ENCODE results near the gene FAM107B. TPM values are rescaled to one million over a fixed set of nuclear protein-coding genes. Genes with fewer than 3 reads are reported as not detected.
A peak's percentile ranks its signal among the peaks of the same experiment; 100 is the strongest.

FAM107B gene
- total RNA-seq, 2 donors from 2014 or later, result 258 to 399 TPM

DNA sequence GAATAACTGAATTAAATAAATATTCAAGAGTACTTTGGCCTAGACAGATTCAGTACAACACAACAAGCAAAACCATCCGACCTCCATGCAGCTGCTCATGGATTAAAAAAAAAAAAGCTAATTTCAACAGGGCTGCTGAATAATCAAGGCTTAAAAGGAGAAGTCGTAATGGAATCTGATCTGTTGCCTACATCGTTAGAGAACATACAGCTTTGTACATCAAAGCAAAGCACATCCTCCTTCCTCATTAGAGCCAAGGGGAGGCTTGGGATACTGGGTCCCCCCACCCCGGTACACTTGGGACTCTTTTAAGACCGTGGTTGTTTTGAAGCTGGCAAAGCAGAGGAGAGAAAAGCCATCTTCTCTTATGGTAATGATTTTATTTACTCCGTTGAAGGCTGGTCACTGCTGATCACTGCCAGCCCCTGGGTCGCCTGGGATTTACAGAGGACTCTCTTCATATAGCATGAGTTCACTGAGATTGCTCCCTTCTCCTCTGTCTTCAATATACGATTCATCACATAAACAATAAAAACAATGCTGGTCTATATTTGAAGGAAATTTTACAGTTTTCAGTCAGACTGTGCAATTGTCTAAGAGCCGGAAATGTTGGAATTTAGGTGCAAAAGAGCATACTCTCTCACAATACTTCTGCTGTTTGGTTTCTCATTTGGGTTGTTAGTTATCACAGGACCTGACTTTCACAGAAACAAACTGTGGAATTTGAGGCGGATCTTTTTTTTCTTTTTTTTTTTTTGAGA is 148.8 kb downstream of the FAM107B start:
- no peaks in the 10 kb centered on the region for H3K27me3 Mint-ChIP-seq
- DNase-seq, result no peak
- no peak overlapping the region for H3K27ac Mint-ChIP-seq
- peaks cover 8% of the 10 kb centered on the region for H3K4me1 Mint-ChIP-seq
- H3K36me3 Mint-ChIP-seq (ENCODE audit: low read depth), result no peaks in the 10 kb centered on the region
- no peak for ATAC-seq
- H3K4me3 Mint-ChIP-seq, result no peak overlapping the region
- H3K9me3 ChIP-seq (ENCODE audit: control insufficient read depth, low read length, poor library complexity, severe bottlenecking), result no peaks in the 10 kb centered on the region

DNA sequence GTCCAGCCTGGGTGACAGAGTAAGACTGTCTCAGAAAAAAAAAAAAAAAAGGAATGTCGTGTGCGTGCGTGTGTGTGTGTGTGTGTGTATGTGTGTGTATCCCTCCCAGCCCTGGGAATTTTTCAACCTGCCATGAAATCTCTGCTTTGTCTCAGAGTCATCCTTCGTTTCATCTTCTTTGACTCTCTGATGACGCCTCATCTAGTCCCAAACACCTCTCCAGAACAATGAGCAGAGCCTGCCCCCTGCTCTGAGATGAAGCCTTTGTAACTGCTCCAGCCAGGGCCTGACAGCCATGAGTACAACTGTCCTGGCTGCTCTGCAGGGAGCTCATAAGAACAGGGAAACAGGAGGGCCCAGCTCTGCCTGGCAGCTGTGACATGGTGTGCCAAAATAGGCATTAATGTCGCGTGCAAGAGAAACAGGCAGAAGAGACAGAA is 149.5 kb downstream of the FAM107B start:
- DNase-seq (no peak), ATAC-seq (no peak)
- no peaks in the 10 kb centered on the region for H3K27me3 Mint-ChIP-seq
- H3K27ac Mint-ChIP-seq, result peak overlapping the region; percentile 66
- no peaks in the 10 kb centered on the region for H3K9me3 ChIP-seq (ENCODE audit: control insufficient read depth, low read length, poor library complexity, severe bottlenecking)
- H3K4me1 Mint-ChIP-seq, result peaks cover 7% of the 10 kb centered on the region
- H3K4me3 Mint-ChIP-seq, result no peak overlapping the region
- H3K36me3 Mint-ChIP-seq (ENCODE audit: low read depth), result no peaks in the 10 kb centered on the region

DNA sequence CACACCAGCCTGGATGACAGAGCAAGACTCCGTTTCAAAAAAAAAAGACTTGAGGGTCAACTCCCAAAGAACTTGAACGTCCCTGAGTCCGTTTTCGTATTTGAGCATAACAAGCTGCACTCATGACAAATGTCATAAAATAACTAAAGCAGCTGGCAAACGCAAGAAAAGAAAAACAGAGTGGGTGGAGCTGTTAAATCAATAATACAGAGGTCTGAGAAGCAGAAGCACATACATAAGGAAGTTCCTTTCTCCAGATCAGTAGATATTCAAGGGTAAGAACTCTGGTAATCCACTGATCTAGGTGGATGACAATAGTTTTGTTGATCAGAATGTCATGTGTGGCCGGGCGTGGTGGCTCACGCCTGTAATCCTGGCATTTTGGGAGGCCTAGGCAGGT is 150.1 kb downstream of the FAM107B start:
- H3K36me3 Mint-ChIP-seq (ENCODE audit: low read depth), result no peaks in the 10 kb centered on the region
- peaks cover 4% of the 10 kb centered on the region for H3K4me1 Mint-ChIP-seq
- H3K27me3 Mint-ChIP-seq, result no peaks in the 10 kb centered on the region
- H3K4me3 Mint-ChIP-seq, result no peak overlapping the region
- ATAC-seq, result no peak
- H3K9me3 ChIP-seq (ENCODE audit: control insufficient read depth, low read length, poor library complexity, severe bottlenecking), result no peaks in the 10 kb centered on the region
- H3K27ac Mint-ChIP-seq, result no peak overlapping the region
- no peak for DNase-seq

DNA sequence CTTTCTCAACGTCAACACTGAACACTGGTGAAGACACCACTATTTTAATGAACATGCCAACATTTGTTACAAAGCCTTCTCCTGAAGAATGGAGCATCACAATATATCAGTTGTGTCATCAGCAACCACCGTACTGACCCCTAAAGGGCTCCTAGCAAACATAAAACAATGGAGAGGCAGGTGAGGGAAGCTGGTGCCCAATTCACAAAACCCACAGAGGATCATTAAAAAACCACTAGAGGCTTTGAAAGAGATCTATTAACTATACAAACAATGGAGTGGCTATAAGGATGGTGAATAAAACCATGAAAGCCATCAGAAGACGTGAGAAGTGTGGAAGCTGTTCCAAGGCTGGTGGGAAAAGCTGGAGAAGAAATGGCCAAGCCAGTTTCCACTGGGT is 150.8 kb downstream of the FAM107B start:
- DNase-seq (no peak), ATAC-seq (no peak)
- Mint-ChIP-seq H3K4me1 (peaks cover 4% of the 10 kb centered on the region), H3K4me3 (no peak overlapping the region), H3K27ac (no peak overlapping the region), H3K27me3 (no peaks in the 10 kb centered on the region), H3K36me3 (ENCODE audit: low read depth) (no peaks in the 10 kb centered on the region)
- H3K9me3 ChIP-seq (ENCODE audit: control insufficient read depth, low read length, poor library complexity, severe bottlenecking), result no peaks in the 10 kb centered on the region

DNA sequence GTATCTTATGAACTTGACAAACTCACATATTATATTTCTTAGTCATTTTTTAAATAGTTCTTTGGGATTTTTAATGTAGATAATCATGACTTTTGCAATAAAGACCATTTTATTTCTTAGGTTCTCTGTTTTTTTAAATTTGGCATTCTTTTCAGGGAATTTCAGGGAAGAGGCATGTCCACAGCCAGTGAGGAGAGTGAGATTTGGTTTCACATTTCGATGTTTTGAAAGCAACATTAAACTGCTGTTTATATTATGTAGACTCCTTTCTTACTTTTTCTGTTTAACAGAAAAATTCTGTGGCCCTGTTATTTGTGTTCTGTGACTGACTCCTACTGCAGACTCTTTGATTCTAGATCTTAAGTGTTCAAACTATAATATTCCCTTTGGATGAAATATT is 153.7 kb downstream of the FAM107B start:
- H3K4me1 Mint-ChIP-seq, result peaks cover 18% of the 10 kb centered on the region
- no peaks in the 10 kb centered on the region for H3K27me3 Mint-ChIP-seq
- DNase-seq, result no peak
- no peaks in the 10 kb centered on the region for H3K9me3 ChIP-seq (ENCODE audit: control insufficient read depth, low read length, poor library complexity, severe bottlenecking)
- no peak overlapping the region for H3K4me3 Mint-ChIP-seq
- no peak for ATAC-seq
- H3K27ac Mint-ChIP-seq, result no peak overlapping the region
- no peaks in the 10 kb centered on the region for H3K36me3 Mint-ChIP-seq (ENCODE audit: low read depth)

DNA sequence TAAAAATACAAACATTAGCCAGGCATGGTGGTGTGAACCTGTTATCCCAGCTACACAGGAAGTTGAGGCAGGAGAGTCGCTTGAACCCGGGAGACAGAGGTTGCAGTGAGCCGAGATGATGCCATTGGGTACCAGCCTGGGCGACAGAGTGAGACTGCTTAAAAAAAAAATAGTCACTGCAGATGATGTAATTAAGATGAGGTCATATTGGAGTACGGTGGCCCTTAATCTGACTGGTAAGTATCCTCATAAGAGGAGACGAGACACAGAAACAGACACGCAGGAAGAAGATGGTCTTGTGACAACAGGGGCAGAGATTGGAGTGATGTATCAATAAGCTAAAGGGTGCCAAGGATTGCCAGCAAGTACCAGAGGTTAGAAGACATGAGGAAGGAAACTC is 156.0 kb downstream of the FAM107B start:
- ATAC-seq (no peak), DNase-seq (no peak)
- Mint-ChIP-seq H3K36me3 (ENCODE audit: low read depth) (no peaks in the 10 kb centered on the region), H3K27ac (no peak overlapping the region), H3K4me1 (peaks cover 21% of the 10 kb centered on the region), H3K4me3 (no peak overlapping the region), H3K27me3 (no peaks in the 10 kb centered on the region)
- H3K9me3 ChIP-seq (ENCODE audit: control insufficient read depth, low read length, poor library complexity, severe bottlenecking), result no peaks in the 10 kb centered on the region

DNA sequence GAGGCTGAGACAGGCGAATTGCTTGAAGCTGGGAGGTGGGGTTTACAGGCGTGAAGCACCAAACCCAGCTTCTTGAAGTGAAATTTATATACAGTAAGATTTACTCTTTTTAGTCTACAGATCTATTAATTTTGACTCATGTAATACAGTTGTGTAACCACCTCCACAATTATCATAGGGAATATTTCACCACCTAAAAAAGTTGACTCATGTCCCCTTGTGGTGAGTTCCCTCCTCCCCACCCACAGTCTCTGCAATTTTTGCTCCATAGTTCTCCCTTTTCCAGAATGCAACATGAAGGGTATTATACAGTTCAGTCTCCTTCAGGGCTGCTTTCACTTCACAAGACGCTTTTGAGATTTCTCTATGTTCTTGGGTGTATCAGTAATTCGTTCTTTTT is 156.8 kb downstream of the FAM107B start:
- Mint-ChIP-seq H3K36me3 (ENCODE audit: low read depth) (no peaks in the 10 kb centered on the region), H3K27me3 (no peaks in the 10 kb centered on the region), H3K4me3 (no peak overlapping the region), H3K4me1 (peaks cover 25% of the 10 kb centered on the region), H3K27ac (no peak overlapping the region)
- ATAC-seq, result no peak
- H3K9me3 ChIP-seq (ENCODE audit: control insufficient read depth, low read length, poor library complexity, severe bottlenecking), result no peaks in the 10 kb centered on the region
- DNase-seq, result no peak

DNA sequence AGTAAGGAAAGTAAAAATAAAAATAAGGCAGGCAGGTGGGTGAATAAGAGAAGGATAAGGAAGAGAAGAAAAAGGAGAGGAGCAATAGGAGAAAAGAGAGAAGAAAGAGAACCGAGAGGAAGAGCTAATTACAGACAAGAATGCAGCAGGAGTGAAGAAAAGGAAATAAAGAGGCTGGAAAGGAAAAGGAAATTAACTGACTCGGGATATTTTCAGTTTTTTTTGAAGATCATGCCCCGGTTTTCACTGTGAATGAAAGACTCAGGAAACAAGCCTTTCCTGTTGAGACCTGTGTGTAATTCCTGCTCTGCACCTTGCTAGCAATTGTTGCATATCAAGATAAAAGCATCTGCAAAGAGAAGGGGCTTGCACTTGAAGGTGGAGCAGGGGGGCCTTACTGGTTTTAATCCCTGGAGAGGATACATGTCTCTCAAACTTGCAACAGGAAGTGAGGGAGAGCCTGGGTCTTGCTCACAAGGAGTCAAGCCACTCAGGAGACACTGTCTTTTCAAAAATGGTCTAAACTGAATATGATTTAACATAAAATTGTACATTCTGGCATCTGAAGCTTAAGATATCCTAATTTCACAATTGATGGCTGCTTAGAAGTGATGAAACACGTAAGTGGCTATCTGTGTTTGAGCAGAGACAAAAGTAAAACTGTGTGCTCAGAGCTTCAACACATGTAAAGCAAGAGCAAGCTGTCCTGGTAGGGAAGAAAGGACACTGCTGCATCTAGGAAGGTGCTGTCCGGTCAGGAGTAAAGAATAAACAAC is 157.6 kb downstream of the FAM107B start:
- no peak for DNase-seq
- H3K27me3 Mint-ChIP-seq, result no peaks in the 10 kb centered on the region
- no peak for ATAC-seq
- peaks cover 25% of the 10 kb centered on the region for H3K4me1 Mint-ChIP-seq
- H3K27ac Mint-ChIP-seq, result peak overlapping the region; percentile 82
- peak overlapping the region; percentile 65 for H3K4me3 Mint-ChIP-seq
- no peaks in the 10 kb centered on the region for H3K36me3 Mint-ChIP-seq (ENCODE audit: low read depth)
- H3K9me3 ChIP-seq (ENCODE audit: control insufficient read depth, low read length, poor library complexity, severe bottlenecking), result no peaks in the 10 kb centered on the region

DNA sequence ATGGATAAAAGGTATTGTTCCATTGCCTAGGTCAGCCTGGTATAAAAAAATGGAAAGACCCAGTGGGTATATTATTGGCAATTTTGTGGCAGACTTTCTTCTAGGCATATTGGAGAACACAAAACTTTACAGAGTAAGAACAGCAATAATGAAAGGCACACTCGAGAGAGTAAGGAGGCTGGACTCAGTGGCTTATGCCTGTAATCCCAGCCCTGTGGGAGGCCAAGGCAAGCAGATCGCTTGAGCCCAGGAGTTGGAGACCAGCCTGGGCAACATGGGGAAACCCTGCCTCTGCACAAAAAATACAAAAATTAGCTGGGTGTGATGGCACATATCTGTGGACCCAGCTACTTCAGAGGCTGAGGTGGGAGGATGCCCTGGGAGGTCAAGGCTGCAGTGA is 158.2 kb downstream of the FAM107B start:
- H3K9me3 ChIP-seq (ENCODE audit: control insufficient read depth, low read length, poor library complexity, severe bottlenecking), result no peaks in the 10 kb centered on the region
- H3K4me3 Mint-ChIP-seq, result no peak overlapping the region
- peak overlapping the region; percentile 82 for H3K27ac Mint-ChIP-seq
- DNase-seq, result no peak
- no peaks in the 10 kb centered on the region for H3K27me3 Mint-ChIP-seq
- no peaks in the 10 kb centered on the region for H3K36me3 Mint-ChIP-seq (ENCODE audit: low read depth)
- peaks cover 25% of the 10 kb centered on the region for H3K4me1 Mint-ChIP-seq
- no peak for ATAC-seq

DNA sequence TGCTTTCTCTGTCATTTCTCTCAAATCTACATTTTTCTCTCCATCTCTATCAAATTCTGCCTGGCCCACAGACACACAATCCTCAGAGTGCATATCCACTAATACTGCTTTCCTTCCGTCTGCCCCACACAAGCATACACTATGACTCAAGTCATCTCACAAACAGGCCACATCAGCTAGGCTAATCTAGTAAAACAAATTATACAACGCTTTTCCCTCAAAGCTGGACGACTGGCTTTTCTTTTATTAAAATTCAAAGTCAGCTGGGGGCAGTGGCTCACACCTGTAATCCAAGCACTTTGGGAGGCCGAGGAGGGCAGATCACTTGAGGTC is 161.1 kb downstream of the FAM107B start:
- no peaks in the 10 kb centered on the region for H3K27me3 Mint-ChIP-seq
- no peak overlapping the region for H3K4me3 Mint-ChIP-seq
- H3K4me1 Mint-ChIP-seq, result peaks cover 21% of the 10 kb centered on the region
- ATAC-seq (no peak), DNase-seq (no peak)
- H3K9me3 ChIP-seq (ENCODE audit: control insufficient read depth, low read length, poor library complexity, severe bottlenecking), result no peaks in the 10 kb centered on the region
- no peak overlapping the region for H3K27ac Mint-ChIP-seq
- no peaks in the 10 kb centered on the region for H3K36me3 Mint-ChIP-seq (ENCODE audit: low read depth)

DNA sequence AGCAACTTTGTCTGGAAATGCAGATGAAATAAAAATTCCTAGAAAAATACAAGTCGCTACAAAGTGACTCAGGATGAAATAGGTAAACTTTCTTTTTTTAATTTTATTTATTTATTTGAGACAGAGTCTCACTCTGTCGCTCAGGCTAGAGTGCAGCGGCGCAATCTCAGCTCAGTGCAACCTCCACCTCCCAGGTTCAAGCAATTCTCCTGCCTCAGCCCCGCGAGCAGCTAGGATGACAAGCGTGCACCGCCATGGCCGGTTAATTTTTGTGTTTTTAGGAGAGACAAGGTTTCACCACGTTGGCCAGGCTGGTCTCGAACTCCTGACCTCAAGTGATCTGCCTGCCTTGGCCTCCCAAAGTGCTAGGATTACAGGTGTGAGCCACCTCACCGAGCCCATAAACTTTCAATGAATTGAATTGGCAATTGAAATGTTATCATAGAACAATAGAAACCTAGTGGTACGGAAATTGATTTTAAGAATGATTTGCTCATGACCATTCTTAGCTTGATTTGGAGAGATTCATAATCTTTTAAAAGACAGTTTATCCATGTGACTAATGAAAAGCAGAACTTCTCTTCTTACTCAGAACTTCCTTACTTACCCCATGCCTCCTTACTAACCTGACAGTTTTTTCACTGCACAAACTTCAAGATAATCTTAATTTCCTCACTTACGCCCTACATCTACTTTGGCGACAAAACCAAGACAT is 161.7 kb downstream of the FAM107B start:
- no peaks in the 10 kb centered on the region for H3K9me3 ChIP-seq (ENCODE audit: control insufficient read depth, low read length, poor library complexity, severe bottlenecking)
- H3K4me3 Mint-ChIP-seq, result no peak overlapping the region
- H3K36me3 Mint-ChIP-seq (ENCODE audit: low read depth), result no peaks in the 10 kb centered on the region
- peaks cover 19% of the 10 kb centered on the region for H3K4me1 Mint-ChIP-seq
- no peak overlapping the region for H3K27ac Mint-ChIP-seq
- no peak for ATAC-seq
- no peaks in the 10 kb centered on the region for H3K27me3 Mint-ChIP-seq
- no peak for DNase-seq

DNA sequence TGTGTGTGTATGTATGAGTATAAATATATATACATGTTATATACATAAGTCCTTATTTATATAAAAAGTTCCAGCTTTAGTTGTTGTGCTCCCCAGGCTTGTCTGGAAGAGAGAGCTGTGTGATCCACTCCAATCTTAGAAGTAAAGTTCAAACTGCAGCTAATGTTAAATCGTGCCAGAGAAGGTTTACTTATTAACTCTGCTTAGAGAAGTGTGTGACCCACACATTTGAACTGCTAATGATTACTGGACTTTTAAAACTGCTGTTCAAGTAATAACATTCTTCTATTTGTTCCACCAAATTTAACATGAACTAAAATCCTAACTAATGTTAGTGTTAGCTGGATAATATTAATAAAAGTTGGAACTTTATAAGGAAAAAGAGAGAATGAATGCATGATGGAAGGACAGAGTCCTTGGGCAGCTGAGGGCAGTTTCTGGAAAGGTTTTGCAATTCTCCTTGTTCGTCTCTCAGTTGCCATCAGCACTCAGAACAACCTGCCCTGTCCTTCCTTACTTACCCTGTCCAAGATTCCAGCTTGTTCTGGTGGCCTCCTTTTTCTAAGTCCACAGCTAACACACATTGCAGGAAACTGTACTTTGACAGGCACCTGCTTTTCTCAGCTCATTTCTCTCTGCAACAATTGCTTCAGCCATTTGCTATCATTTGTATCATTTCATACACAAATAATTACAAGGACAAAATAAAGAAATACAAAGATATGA is 162.6 kb downstream of the FAM107B start:
- DNase-seq, result no peak
- ATAC-seq, result no peak
- H3K27ac Mint-ChIP-seq, result no peak overlapping the region
- H3K4me3 Mint-ChIP-seq, result no peak overlapping the region
- no peaks in the 10 kb centered on the region for H3K36me3 Mint-ChIP-seq (ENCODE audit: low read depth)
- H3K4me1 Mint-ChIP-seq, result peaks cover 13% of the 10 kb centered on the region
- no peaks in the 10 kb centered on the region for H3K9me3 ChIP-seq (ENCODE audit: control insufficient read depth, low read length, poor library complexity, severe bottlenecking)
- H3K27me3 Mint-ChIP-seq, result no peaks in the 10 kb centered on the region

DNA sequence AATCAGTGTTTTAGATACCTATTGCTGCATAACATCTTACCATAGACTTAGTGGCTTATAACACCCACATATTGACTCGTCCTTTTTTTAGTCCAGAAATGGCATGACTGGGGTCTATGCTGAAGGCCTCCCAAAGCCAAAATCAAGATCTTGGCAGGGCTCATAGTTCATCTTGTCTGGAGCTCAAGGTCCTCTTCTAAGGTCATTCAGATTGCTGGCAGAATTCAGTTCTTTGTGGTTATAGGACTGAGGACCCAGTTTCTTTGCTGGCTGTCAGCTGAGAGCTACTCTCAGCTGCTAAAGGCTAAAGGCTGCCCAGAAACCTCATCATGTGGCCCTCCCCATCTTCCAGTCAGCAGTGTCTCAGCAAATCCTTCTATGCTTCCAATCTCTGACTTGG is 165.5 kb downstream of the FAM107B start:
- no peak for ATAC-seq
- no peak overlapping the region for H3K27ac Mint-ChIP-seq
- no peaks in the 10 kb centered on the region for H3K27me3 Mint-ChIP-seq
- H3K4me3 Mint-ChIP-seq, result no peak overlapping the region
- peaks cover 22% of the 10 kb centered on the region for H3K4me1 Mint-ChIP-seq
- peaks cover 5% of the 10 kb centered on the region for H3K36me3 Mint-ChIP-seq (ENCODE audit: low read depth)
- DNase-seq, result no peak
- no peaks in the 10 kb centered on the region for H3K9me3 ChIP-seq (ENCODE audit: control insufficient read depth, low read length, poor library complexity, severe bottlenecking)

Measured in T-helper 17 cell (primary cell).